PFSK-1 (cell line): ENCODE results near the gene OR10A7.

Source experiments
- FOXP2 ChIP-seq: optimal IDR thresholded peaks from 2 replicates; pipeline ENCODE3; 2011; ENCODE audit warnings: borderline replicate concordance, control low read depth, inconsistent platforms; ENCODE audit not compliant: insufficient read depth; ENCODE audit errors: extremely low read length, extremely low read depth
- POLR2AphosphoS5 ChIP-seq: IDR thresholded peaks from 2 replicates; pipeline ENCODE4 v1.6.1; 2012; ENCODE audit warnings: low read depth, mild to moderate bottlenecking, control low read depth, low read length, moderate library complexity
- REST ChIP-seq, 2 experiments: IDR thresholded peaks; 2 replicates each; pipeline versions ENCODE4 v1.6.1 to v1.8.0; 2011 to 2012; ENCODE audit warnings: low read depth in 2 of 2, low read length in 2 of 2, control low read depth in 1 of 2, inconsistent platforms in 1 of 2, mild to moderate bottlenecking in 1 of 2, moderate library complexity in 1 of 2; ENCODE audit not compliant: insufficient read depth in 1 of 2
- SIN3A ChIP-seq: IDR thresholded peaks from 2 replicates; pipeline ENCODE4 v1.6.1; 2012; ENCODE audit warnings: mild to moderate bottlenecking, low read length, moderate library complexity, borderline replicate concordance; ENCODE audit not compliant: insufficient read depth
- TAF1 ChIP-seq: IDR thresholded peaks from 2 replicates; pipeline ENCODE4 v1.6.1; 2012; ENCODE audit warnings: low read length, control low read depth, borderline replicate concordance; ENCODE audit not compliant: insufficient read depth

GRCh38 chr12:55253281-55253680 is 32.5 kb downstream of the OR10A7 start:
- TF ChIP-seq REST (IDR thresholded peaks at IDR 0.05; ENCODE audit: insufficient read depth in 1 of 2, low read depth in 2 of 2, low read length in 2 of 2) (no peak), POLR2AphosphoS5 (no peak), TAF1 (no peak), SIN3A (no peak), FOXP2 (no peak)
